BE2C (cell line): ENCODE results near the gene SV2A. TPM values are rescaled to one million over a fixed set of nuclear protein-coding genes. Genes with fewer than 3 reads are reported as not detected.

Source experiments
- DNase-seq: peaks from one replicate; pipeline ENCODE4 v3.0.0-alpha.2; 2020
- H3K27me3 ChIP-seq: fragments of 250-450 bp; sonication (Bioruptor Pico); 2 replicates; pipeline ENCODE4 v1.5.1; 2020; ENCODE audit warnings: mild to moderate bottlenecking
- H3K36me3 ChIP-seq: fragments of 250-450 bp; sonication (Bioruptor Pico); 2 replicates; pipeline ENCODE4 v1.5.1; 2020; ENCODE audit warnings: mild to moderate bottlenecking
- H3K4me1 ChIP-seq: fragments of 250-450 bp; sonication (Bioruptor Pico); 2 replicates; pipeline ENCODE4 v1.5.1; 2020
- H3K4me3 ChIP-seq: 2 replicates; pipeline ENCODE4 v1.5.1; 2011; ENCODE audit warnings: low read depth, low read length
- H3K9me3 ChIP-seq: fragments of 250-450 bp; sonication (Bioruptor Pico); 2 replicates; pipeline ENCODE4 v1.5.1; 2020
- CTCF ChIP-seq: IDR thresholded peaks from 2 replicates; pipeline ENCODE4 v1.5.1; 2012; ENCODE audit warnings: mild to moderate bottlenecking, low read depth, low read length
- polyA plus RNA-seq: library from polyadenylated mRNA; unstranded; fragments of >200 nt; gene quantifications from one replicate; pipeline ENCODE4 v1.2.1, GENCODE V29; 2012; ENCODE audit warnings: low read depth, missing spikeins; ENCODE audit not compliant: insufficient read length, insufficient read depth

The SV2A gene, protein sequence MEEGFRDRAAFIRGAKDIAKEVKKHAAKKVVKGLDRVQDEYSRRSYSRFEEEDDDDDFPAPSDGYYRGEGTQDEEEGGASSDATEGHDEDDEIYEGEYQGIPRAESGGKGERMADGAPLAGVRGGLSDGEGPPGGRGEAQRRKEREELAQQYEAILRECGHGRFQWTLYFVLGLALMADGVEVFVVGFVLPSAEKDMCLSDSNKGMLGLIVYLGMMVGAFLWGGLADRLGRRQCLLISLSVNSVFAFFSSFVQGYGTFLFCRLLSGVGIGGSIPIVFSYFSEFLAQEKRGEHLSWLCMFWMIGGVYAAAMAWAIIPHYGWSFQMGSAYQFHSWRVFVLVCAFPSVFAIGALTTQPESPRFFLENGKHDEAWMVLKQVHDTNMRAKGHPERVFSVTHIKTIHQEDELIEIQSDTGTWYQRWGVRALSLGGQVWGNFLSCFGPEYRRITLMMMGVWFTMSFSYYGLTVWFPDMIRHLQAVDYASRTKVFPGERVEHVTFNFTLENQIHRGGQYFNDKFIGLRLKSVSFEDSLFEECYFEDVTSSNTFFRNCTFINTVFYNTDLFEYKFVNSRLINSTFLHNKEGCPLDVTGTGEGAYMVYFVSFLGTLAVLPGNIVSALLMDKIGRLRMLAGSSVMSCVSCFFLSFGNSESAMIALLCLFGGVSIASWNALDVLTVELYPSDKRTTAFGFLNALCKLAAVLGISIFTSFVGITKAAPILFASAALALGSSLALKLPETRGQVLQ
- 100 TPM for polyA plus RNA-seq

DNA sequence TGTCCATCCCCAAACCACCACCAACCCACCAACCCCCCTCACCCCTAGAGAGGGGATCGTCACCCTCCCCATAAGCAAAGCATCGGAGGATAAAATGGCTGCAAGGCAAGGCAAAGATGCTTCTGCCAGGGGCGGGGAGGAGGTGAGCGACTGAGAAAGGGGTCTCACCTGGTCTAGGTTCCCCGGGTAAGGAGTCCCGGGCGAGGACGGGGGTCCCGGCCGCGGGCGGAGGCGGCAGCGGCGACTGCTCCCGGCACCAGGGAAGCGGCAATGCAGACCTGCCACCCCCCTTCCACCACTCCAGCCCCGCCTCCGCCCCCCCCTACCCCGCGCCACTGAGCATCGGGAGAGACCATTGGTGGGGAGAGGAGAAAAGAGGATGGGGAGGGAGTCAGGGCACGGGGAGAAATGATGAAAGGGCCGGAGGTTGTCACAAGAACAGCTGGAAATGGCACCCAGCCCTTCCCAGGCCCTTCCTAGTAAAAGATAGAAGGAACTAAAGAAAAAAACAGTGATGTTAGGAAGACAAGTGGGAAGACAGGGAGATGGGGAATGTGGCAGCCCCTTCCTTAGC, at the start of gene SV2A:
SV2A (minus strand) TSS at position 274 of the 574 bp plus-strand sequence. CDS start 4,004 bp downstream, outside the sequence.
- H3K27me3 ChIP-seq, result no peaks in the 10 kb centered on the region
- peaks cover 10% of the 10 kb centered on the region for H3K36me3 ChIP-seq
- DNase-seq, result peak; percentile 82
- peak within 1 kb of the TSS; percentile 98 for H3K4me3 ChIP-seq
- TF ChIP-seq CTCF, result no peak
- no peaks in the 10 kb centered on the region for H3K9me3 ChIP-seq
- peaks cover 8% of the 10 kb centered on the region for H3K4me1 ChIP-seq

DNA sequence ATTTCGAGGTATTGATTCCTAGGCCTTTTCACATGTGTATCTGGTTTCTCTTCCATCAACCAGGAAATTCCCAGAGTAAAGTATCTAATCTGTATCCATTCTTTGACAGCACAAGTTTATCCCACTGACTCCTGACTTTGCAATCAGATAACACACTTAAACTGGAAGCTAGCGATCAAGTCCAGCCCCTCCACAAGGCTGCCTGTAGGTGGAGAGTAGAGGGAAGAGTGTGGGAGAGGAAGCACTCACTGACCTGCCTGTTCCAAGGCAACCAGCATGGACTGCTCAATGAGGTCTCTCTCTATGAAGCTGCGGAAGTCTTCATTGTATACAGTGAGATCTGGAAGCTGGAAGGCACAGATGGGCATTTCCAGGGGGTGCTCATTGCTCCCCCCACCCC, 49.4 kb upstream of the SV2A start:
- H3K4me1 ChIP-seq, result no peaks in the 10 kb centered on the region
- peaks cover 65% of the 10 kb centered on the region for H3K36me3 ChIP-seq
- no peak for DNase-seq
- no peaks in the 10 kb centered on the region for H3K27me3 ChIP-seq
- H3K4me3 ChIP-seq, result no peak overlapping the region
- no peaks in the 10 kb centered on the region for H3K9me3 ChIP-seq
- 0 out of 2 replicates have a peak, but pooled peaks have one; percentile 8 for TF ChIP-seq CTCF

DNA sequence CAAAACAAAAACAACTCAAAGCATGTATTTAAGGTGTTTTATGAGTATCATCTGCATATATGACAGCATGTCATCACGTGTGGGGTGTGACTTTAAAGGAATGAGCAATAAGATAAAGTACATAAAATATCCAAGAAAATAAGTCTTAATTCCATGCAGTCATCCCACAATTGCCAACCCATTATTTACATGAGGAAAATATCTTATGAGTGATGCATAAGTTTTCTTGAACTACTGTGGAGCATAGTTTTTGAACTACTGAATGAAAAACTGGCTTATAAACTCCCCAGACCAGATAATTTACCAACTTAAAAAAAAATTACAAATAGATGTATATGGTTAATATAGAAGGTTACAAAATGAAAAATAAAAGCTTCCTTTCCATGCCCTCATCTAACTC, 48.8 kb upstream of the SV2A start:
- no peaks in the 10 kb centered on the region for H3K27me3 ChIP-seq
- no peaks in the 10 kb centered on the region for H3K4me1 ChIP-seq
- H3K36me3 ChIP-seq, result peaks cover 62% of the 10 kb centered on the region
- no peak for TF ChIP-seq CTCF
- no peak for DNase-seq
- no peak overlapping the region for H3K4me3 ChIP-seq
- no peaks in the 10 kb centered on the region for H3K9me3 ChIP-seq

DNA sequence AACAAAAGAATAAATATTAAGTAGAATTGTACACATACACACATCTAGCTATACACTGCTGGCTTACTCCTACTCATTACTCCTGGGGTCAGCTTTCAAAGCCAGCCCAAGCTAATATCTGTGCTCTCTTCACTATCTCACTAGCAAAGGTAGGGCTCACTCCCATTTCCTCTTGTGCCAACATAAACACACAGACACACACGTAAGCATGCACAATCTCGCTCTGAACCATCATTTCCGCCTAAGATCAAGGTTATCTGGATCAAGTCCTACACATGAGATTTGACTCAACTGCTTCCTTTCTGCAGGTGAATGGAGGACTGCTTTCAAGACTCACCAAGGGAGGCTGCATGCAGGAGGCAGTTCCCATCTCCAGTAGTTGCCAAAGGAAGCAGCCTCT, 47.8 kb upstream of the SV2A start:
- H3K27me3 ChIP-seq, result no peaks in the 10 kb centered on the region

GRCh38 chr1:149963358-149963757, 45.7 kb upstream of the SV2A start:
- Histone ChIP-seq H3K4me3 (no peak overlapping the region), H3K9me3 (peaks cover 2% of the 10 kb centered on the region; the same call in 1 of the 2 replicates), H3K4me1 (no peaks in the 10 kb centered on the region), H3K27me3 (no peaks in the 10 kb centered on the region), H3K36me3 (peaks cover 67% of the 10 kb centered on the region)
- DNase-seq, result no peak
- TF ChIP-seq CTCF, result no peak

More for the DNA sequence above, 47.8 kb upstream of the SV2A start:
- H3K4me3 ChIP-seq, result no peak overlapping the region
- DNase-seq, result no peak
- no peaks in the 10 kb centered on the region for H3K4me1 ChIP-seq
- no peak for TF ChIP-seq CTCF
- H3K36me3 ChIP-seq, result peaks cover 60% of the 10 kb centered on the region
- H3K9me3 ChIP-seq, result no peaks in the 10 kb centered on the region
